Hindlimb muscle (tissue), 1 donor: ENCODE data around the gene CCAR1. TPM values are rescaled to one million over a fixed set of nuclear protein-coding genes. Genes with fewer than 3 reads are reported as not detected.
"Not testable (repeated sequence)": the region's sequence is repeated elsewhere in the genome, so short reads cannot be mapped to it uniquely, and the experiment has no call there.

Source experiments
- DNase-seq: peaks from one replicate; pipeline ENCODE4 v3.0.0-alpha.2; 2013
- polyA plus RNA-seq: library from polyadenylated mRNA; unstranded; fragments of 120-200 nt; gene quantifications from one replicate; pipeline ENCODE4 v1.2.1, GENCODE V29; 2013; ENCODE audit not compliant: insufficient read length

CCAR1 gene
- polyA plus RNA-seq, result 67.4 TPM

GRCh38 chr10:68720793-68721672 is at the start of gene CCAR1:
TSS of gene CCAR1 (plus strand) at chr10:68721239. CDS start at chr10:68722505, 1,266 bp downstream.
- DNase-seq, result peak; percentile 98

GRCh38 chr10:68684413-68684812 is 36.6 kb upstream of the CCAR1 start:
- DNase-seq, result no peak

GRCh38 chr10:68696018-68696417 is 25.0 kb upstream of the CCAR1 start:
- DNase-seq, result no peak

- no peak for DNase-seq
These were observed 23.9 kb upstream of the CCAR1 start for GRCh38 chr10:68697106-68697505.

- DNase-seq, result no peak
These were observed 20.8 kb upstream of the CCAR1 start for GRCh38 chr10:68700197-68700596.

- no peak for DNase-seq
These were observed 15.5 kb upstream of the CCAR1 start for GRCh38 chr10:68705548-68705947.

GRCh38 chr10:68708987-68709386 is 12.1 kb upstream of the CCAR1 start:
- not testable (repeated sequence) for DNase-seq

- DNase-seq, result not testable (repeated sequence)
These were observed 8.0 kb upstream of the CCAR1 start for GRCh38 chr10:68713065-68713464.

- DNase-seq, result no peak
These were observed 3.6 kb upstream of the CCAR1 start for GRCh38 chr10:68717435-68717834.

GRCh38 chr10:68721673-68722335 is 765 bp downstream of the CCAR1 start:
- DNase-seq, result peak; percentile 10

GRCh38 chr10:68725016-68725415 is 4.0 kb downstream of the CCAR1 start:
- no peak for DNase-seq

- DNase-seq, result no peak
These were observed 6.1 kb downstream of the CCAR1 start for GRCh38 chr10:68727146-68727545.

- DNase-seq, result no peak
These were observed 11.6 kb downstream of the CCAR1 start for GRCh38 chr10:68732651-68733050.

- no peak for DNase-seq
These were observed 13.3 kb downstream of the CCAR1 start for GRCh38 chr10:68734349-68734748.

GRCh38 chr10:68735119-68735518 is 14.1 kb downstream of the CCAR1 start:
- no peak for DNase-seq

GRCh38 chr10:68735739-68736138 is 14.7 kb downstream of the CCAR1 start:
- DNase-seq, result not testable (repeated sequence)

GRCh38 chr10:68740676-68741075 is 19.6 kb downstream of the CCAR1 start:
- not testable (repeated sequence) for DNase-seq

- no peak for DNase-seq
These were observed 21.4 kb downstream of the CCAR1 start for GRCh38 chr10:68742397-68742796.

GRCh38 chr10:68752711-68753350 is 31.8 kb downstream of the CCAR1 start:
- no peak for DNase-seq

GRCh38 chr10:68756246-68756645 is 35.2 kb downstream of the CCAR1 start:
- DNase-seq, result no peak

- DNase-seq, result no peak
These were observed 35.7 kb downstream of the CCAR1 start for GRCh38 chr10:68756766-68757165.

- DNase-seq, result no peak
These were observed 38.3 kb downstream of the CCAR1 start for GRCh38 chr10:68759223-68759863.

GRCh38 chr10:68759967-68760366 is 38.9 kb downstream of the CCAR1 start:
- no peak for DNase-seq
